WTC11 (cell line): ENCODE measurements around the gene FURIN. TPM values are rescaled to one million over a fixed set of nuclear protein-coding genes. Genes with fewer than 3 reads are reported as not detected.

ENCODE experiments used
- ATAC-seq: fragments of 200-7000 bp; cut with Tn5 transposase; 2 replicates; pipeline ENCODE4 v1.10.0; 2021; ENCODE audit warnings: mild to moderate bottlenecking, moderate library complexity
- CTCF ChIA-PET: fragments of 300-600 bp; sonication (Branson Sonifier 250); formaldehyde crosslinking; loops from one replicate; lab custom pipeline; 2021; ENCODE audit warnings: antibody characterized with exemption; lab: Charles Lee
- POLR2A ChIA-PET: fragments of 350-600 bp; sonication (Branson Sonifier 250); formaldehyde crosslinking; loops from one replicate; lab custom pipeline; 2021; ENCODE audit warnings: antibody characterized with exemption; lab: Charles Lee
- DNase-seq: peaks from one replicate; pipeline ENCODE4 v3.0.0; 2021; ENCODE audit warnings: low spot score
- H3K27ac Mint-ChIP-seq: 2 replicates; pipeline ENCODE4 v1.8.0; 2021; ENCODE audit warnings: mixed read lengths
- H3K27me3 Mint-ChIP-seq: 2 replicates; pipeline ENCODE4 v1.8.0; 2021; ENCODE audit warnings: low read depth, mild to moderate bottlenecking, moderate library complexity, mixed read lengths
- H3K36me3 Mint-ChIP-seq: 2 replicates; pipeline ENCODE4 v1.8.0; 2021; ENCODE audit warnings: mixed read lengths
- H3K4me1 Mint-ChIP-seq: 2 replicates; pipeline ENCODE4 v1.8.0; 2022; ENCODE audit warnings: mixed read lengths
- H3K4me3 Mint-ChIP-seq: 2 replicates; pipeline ENCODE4 v1.8.0; 2021; ENCODE audit warnings: mild to moderate bottlenecking, moderate library complexity, mixed read lengths
- H3K9me3 Mint-ChIP-seq: 2 replicates; pipeline ENCODE4 v1.8.0; 2021; ENCODE audit warnings: mixed read lengths
- ATF1 ChIP-seq: sonication (generic); formaldehyde crosslinking; IDR thresholded peaks from 2 replicates; pipeline ENCODE4 v1.8.1; 2023; ENCODE audit warnings: mild to moderate bottlenecking, moderate library complexity, missing genetic modification reagents
- CBFB ChIP-seq: sonication (generic); formaldehyde crosslinking; IDR thresholded peaks from 2 replicates; pipeline ENCODE4 v1.8.1; 2022; ENCODE audit warnings: mild to moderate bottlenecking, low read depth, missing genetic modification reagents
- CREB1 ChIP-seq: sonication (generic); formaldehyde crosslinking; IDR thresholded peaks from 2 replicates; pipeline ENCODE4 v1.8.0; 2023; ENCODE audit warnings: mild to moderate bottlenecking, missing genetic modification reagents
- ETV6 ChIP-seq: sonication (generic); formaldehyde crosslinking; IDR thresholded peaks from 2 replicates; pipeline ENCODE4 v1.8.1; 2022; ENCODE audit warnings: mild to moderate bottlenecking, missing genetic modification reagents
- GRHL2 ChIP-seq: fragments of 250-450 bp; sonication (Bioruptor Pico); IDR thresholded peaks from 2 replicates; pipeline ENCODE4 v1.8.0; 2022; ENCODE audit warnings: mild to moderate bottlenecking, moderate library complexity; ENCODE audit not compliant: insufficient replicate concordance, severe bottlenecking
- HMGA2 ChIP-seq: fragments of 250-450 bp; sonication (Bioruptor Pico); IDR thresholded peaks from 2 replicates; pipeline ENCODE4 v1.4.0; 2021; ENCODE audit warnings: mild to moderate bottlenecking, moderate library complexity
- KAT7 ChIP-seq: sonication (generic); formaldehyde crosslinking; IDR thresholded peaks from 2 replicates; pipeline ENCODE4 v1.8.1; 2023; ENCODE audit warnings: missing genetic modification reagents, mild to moderate bottlenecking, borderline replicate concordance
- NFE2L1 ChIP-seq: sonication (generic); formaldehyde crosslinking; IDR thresholded peaks from 2 replicates; pipeline ENCODE4 v1.8.1; 2023; ENCODE audit warnings: missing genetic modification reagents
- NR2C2 ChIP-seq: sonication (generic); formaldehyde crosslinking; IDR thresholded peaks from 2 replicates; pipeline ENCODE4 v1.8.0; 2022; ENCODE audit warnings: mild to moderate bottlenecking, missing genetic modification reagents
- NR3C1 ChIP-seq: sonication (generic); formaldehyde crosslinking; conservative IDR thresholded peaks from 2 replicates; pipeline ENCODE4 v1.8.1; 2023; ENCODE audit warnings: low read depth, mild to moderate bottlenecking, missing genetic modification reagents
- OVOL2 ChIP-seq: fragments of 250-450 bp; sonication (Bioruptor Pico); IDR thresholded peaks from 2 replicates; pipeline ENCODE4 v1.9.0; 2021; ENCODE audit warnings: mild to moderate bottlenecking, borderline replicate concordance
- RORB ChIP-seq: fragments of 250-450 bp; sonication (Bioruptor Pico); IDR thresholded peaks from 2 replicates; pipeline ENCODE4 v1.9.0; 2021; ENCODE audit warnings: mild to moderate bottlenecking
- SOX15 ChIP-seq: fragments of 250-450 bp; sonication (Bioruptor Pico); IDR thresholded peaks from 2 replicates; pipeline ENCODE4 v1.9.0; 2021; ENCODE audit warnings: mild to moderate bottlenecking
- TCF7 ChIP-seq: sonication (generic); formaldehyde crosslinking; IDR thresholded peaks from 2 replicates; pipeline ENCODE4 v1.8.0; 2022; ENCODE audit warnings: mild to moderate bottlenecking, low read depth, missing genetic modification reagents, moderate library complexity
- TEAD4 ChIP-seq: sonication (generic); formaldehyde crosslinking; IDR thresholded peaks from 2 replicates; pipeline ENCODE4 v1.8.0; 2022; ENCODE audit warnings: mild to moderate bottlenecking, missing genetic modification reagents
- total RNA-seq: library from RNA; stranded (reverse); gene quantifications from 3 replicates; pipeline ENCODE4 v1.2.3, GENCODE V29; 2021
- TF ChIP-seq, protein P1 (sequence below): sonication (generic); formaldehyde crosslinking; IDR thresholded peaks from 2 replicates; pipeline ENCODE4 v1.8.1; 2023; ENCODE audit warnings: mild to moderate bottlenecking, missing genetic modification reagents, moderate library complexity
- TF ChIP-seq, protein P2 (sequence below): fragments of 250-450 bp; sonication (Bioruptor Pico); IDR thresholded peaks from 2 replicates; pipeline ENCODE4 v1.9.0; 2021; ENCODE audit warnings: moderate library complexity, mild to moderate bottlenecking, inconsistent platforms, borderline replicate concordance
- TF ChIP-seq, protein P3 (sequence below): sonication (generic); formaldehyde crosslinking; IDR thresholded peaks from 2 replicates; pipeline ENCODE4 v1.8.0; 2022; ENCODE audit warnings: mild to moderate bottlenecking, missing genetic modification reagents
- TF ChIP-seq, protein P4 (sequence below): sonication (generic); formaldehyde crosslinking; IDR thresholded peaks from 2 replicates; pipeline ENCODE4 v1.8.0; 2022; ENCODE audit warnings: mild to moderate bottlenecking, missing genetic modification reagents
- TF ChIP-seq, protein P5 (sequence below): sonication (generic); formaldehyde crosslinking; IDR thresholded peaks from 2 replicates; pipeline ENCODE4 v1.8.1; 2023; ENCODE audit warnings: mild to moderate bottlenecking, missing genetic modification reagents
- TF ChIP-seq, protein P6 (sequence below): sonication (generic); formaldehyde crosslinking; IDR thresholded peaks from 2 replicates; pipeline ENCODE4 v1.8.1; 2022; ENCODE audit warnings: mild to moderate bottlenecking, missing genetic modification reagents, moderate library complexity, borderline replicate concordance
- TF ChIP-seq, protein P7 (sequence below): sonication (generic); formaldehyde crosslinking; IDR thresholded peaks from 2 replicates; pipeline ENCODE4 v1.8.1; 2023; ENCODE audit warnings: mild to moderate bottlenecking, missing genetic modification reagents
- TF ChIP-seq, protein P8 (sequence below): sonication (generic); formaldehyde crosslinking; IDR thresholded peaks from 2 replicates; pipeline ENCODE4 v1.8.1; 2023; ENCODE audit warnings: mild to moderate bottlenecking, moderate library complexity, missing genetic modification reagents
- TF ChIP-seq, protein P9 (sequence below): sonication (generic); formaldehyde crosslinking; IDR thresholded peaks from 2 replicates; pipeline ENCODE4 v1.8.0; 2023; ENCODE audit warnings: missing genetic modification reagents

FURIN gene
- total RNA-seq, 1 experiment from 2014 or later = 46.3 TPM

DNA sequence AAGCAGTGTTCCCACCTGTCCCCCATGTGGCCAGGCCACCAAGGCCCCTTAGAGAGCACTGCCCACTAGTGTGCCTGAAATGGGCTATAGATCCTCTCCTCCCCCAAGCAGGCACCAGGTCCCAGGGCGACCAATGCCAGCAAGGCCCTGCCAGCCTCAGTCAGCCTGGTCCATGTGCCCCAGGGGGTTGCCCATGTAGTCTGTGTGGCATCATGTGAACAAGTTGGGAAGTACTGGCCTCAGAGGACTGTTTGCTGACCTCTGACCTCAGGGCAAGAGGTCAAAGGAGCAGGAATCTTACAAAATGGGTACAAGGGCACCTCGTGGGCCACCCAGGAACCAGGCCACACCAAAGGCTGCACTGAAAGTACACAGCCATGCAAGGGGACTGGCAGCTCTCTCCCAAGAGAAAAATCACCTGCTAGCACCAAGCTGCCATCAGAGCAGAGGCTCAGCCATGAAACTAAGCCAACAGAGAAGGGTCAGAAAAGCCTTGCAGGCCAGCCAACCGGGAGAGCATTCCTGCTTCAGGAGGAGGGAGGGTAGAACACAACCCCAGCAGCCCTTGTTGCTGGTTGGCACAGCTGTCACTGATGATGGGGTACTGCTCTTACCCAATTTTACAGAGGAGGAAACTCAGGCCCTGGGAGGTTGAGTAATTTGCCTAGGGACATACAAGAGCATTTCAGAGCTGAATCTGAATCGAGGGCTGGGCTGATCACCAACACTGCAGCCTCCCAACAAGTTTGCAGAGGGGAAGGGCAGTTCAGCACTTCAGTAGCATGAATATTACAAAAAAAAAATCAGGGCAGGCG, 5.2 kb upstream of the FURIN start:
- H3K27ac Mint-ChIP-seq = peak overlapping the region; percentile 25; the same call in 1 of the 2 replicates
- H3K4me1 Mint-ChIP-seq = peaks cover 18% of the 10 kb centered on the region
- ATAC-seq (no peak), DNase-seq (no peak)
- TF ChIP-seq CBFB (no peak), SOX15 (no peak), TEAD4 (CRISPR knock-in tag) (no peak), RORB (no peak), ETV6 (no peak), TCF7 (no peak), OVOL2 (CRISPR knock-in tag) (no peak), GRHL2 (CRISPR knock-in tag) (no peak)
- TF ChIP-seq, protein P1, sequence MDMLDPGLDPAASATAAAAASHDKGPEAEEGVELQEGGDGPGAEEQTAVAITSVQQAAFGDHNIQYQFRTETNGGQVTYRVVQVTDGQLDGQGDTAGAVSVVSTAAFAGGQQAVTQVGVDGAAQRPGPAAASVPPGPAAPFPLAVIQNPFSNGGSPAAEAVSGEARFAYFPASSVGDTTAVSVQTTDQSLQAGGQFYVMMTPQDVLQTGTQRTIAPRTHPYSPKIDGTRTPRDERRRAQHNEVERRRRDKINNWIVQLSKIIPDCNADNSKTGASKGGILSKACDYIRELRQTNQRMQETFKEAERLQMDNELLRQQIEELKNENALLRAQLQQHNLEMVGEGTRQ (CRISPR knock-in tag) = no peak
- TF ChIP-seq, protein P2, sequence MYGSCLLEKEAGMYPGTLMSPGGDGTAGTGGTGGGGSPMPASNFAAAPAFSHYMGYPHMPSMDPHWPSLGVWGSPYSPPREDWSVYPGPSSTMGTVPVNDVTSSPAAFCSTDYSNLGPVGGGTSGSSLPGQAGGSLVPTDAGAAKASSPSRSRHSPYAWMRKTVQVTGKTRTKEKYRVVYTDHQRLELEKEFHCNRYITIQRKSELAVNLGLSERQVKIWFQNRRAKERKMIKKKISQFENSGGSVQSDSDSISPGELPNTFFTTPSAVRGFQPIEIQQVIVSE (CRISPR knock-in tag) = no peak
- TF ChIP-seq, protein P3, sequence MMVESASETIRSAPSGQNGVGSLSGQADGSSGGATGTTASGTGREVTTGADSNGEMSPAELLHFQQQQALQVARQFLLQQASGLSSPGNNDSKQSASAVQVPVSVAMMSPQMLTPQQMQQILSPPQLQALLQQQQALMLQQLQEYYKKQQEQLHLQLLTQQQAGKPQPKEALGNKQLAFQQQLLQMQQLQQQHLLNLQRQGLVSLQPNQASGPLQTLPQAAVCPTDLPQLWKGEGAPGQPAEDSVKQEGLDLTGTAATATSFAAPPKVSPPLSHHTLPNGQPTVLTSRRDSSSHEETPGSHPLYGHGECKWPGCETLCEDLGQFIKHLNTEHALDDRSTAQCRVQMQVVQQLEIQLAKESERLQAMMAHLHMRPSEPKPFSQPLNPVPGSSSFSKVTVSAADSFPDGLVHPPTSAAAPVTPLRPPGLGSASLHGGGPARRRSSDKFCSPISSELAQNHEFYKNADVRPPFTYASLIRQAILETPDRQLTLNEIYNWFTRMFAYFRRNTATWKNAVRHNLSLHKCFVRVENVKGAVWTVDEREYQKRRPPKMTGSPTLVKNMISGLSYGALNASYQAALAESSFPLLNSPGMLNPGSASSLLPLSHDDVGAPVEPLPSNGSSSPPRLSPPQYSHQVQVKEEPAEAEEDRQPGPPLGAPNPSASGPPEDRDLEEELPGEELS (CRISPR knock-in tag) = no peak
- TF ChIP-seq, protein P4, sequence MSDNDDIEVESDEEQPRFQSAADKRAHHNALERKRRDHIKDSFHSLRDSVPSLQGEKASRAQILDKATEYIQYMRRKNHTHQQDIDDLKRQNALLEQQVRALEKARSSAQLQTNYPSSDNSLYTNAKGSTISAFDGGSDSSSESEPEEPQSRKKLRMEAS (CRISPR knock-in tag) = no peak
- TF ChIP-seq, protein P5, sequence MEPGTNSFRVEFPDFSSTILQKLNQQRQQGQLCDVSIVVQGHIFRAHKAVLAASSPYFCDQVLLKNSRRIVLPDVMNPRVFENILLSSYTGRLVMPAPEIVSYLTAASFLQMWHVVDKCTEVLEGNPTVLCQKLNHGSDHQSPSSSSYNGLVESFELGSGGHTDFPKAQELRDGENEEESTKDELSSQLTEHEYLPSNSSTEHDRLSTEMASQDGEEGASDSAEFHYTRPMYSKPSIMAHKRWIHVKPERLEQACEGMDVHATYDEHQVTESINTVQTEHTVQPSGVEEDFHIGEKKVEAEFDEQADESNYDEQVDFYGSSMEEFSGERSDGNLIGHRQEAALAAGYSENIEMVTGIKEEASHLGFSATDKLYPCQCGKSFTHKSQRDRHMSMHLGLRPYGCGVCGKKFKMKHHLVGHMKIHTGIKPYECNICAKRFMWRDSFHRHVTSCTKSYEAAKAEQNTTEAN (CRISPR knock-in tag) = no peak
- TF ChIP-seq, protein P6, sequence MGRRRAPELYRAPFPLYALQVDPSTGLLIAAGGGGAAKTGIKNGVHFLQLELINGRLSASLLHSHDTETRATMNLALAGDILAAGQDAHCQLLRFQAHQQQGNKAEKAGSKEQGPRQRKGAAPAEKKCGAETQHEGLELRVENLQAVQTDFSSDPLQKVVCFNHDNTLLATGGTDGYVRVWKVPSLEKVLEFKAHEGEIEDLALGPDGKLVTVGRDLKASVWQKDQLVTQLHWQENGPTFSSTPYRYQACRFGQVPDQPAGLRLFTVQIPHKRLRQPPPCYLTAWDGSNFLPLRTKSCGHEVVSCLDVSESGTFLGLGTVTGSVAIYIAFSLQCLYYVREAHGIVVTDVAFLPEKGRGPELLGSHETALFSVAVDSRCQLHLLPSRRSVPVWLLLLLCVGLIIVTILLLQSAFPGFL (CRISPR knock-in tag) = no peak
- no peaks in the 10 kb centered on the region for H3K36me3 Mint-ChIP-seq
- CTCF ChIA-PET = interaction anchor here (0.9 to 1.4 kb wide), 4 partner anchors 21 to 215 kb away, joined by 3 to 6 read pairs (median 4); partner anchors contain the start of gene FES
- no peaks in the 10 kb centered on the region for H3K9me3 Mint-ChIP-seq
- POLR2A ChIA-PET = no interaction called here
- no peaks in the 10 kb centered on the region; the same call in 1 of the 2 replicates for H3K27me3 Mint-ChIP-seq
- H3K4me3 Mint-ChIP-seq = no peak overlapping the region

DNA sequence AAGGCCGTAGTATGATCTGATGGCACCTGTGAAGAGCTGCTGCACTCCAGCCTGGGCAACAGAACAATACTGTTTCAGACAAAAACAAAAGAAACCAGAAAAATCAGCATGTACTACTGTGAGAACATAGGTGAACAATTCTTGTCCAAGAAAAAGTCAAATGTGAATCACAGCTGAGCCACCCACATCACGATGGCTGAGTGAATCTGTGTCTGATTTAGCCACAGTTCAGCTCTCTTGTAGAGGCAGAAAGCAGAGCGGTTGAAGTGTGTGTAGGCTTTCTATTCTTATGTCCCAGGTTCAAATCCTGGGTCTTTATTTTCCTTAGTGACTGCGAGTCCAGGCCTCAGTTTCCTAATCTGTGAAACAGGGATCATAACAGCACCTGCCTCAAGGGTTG, 4.4 kb upstream of the FURIN start:
- DNase-seq = no peak
- POLR2A ChIA-PET = no interaction called here
- TF ChIP-seq NR3C1 (CRISPR knock-in tag) (no peak), ETV6 (no peak), ATF1 (no peak), KAT7 (CRISPR knock-in tag) (no peak), NR2C2 (CRISPR knock-in tag) (no peak), NFE2L1 (CRISPR knock-in tag) (no peak), HMGA2 (CRISPR knock-in tag) (no peak), SOX15 (no peak), CREB1 (CRISPR knock-in tag) (no peak)
- TF ChIP-seq, protein P7, sequence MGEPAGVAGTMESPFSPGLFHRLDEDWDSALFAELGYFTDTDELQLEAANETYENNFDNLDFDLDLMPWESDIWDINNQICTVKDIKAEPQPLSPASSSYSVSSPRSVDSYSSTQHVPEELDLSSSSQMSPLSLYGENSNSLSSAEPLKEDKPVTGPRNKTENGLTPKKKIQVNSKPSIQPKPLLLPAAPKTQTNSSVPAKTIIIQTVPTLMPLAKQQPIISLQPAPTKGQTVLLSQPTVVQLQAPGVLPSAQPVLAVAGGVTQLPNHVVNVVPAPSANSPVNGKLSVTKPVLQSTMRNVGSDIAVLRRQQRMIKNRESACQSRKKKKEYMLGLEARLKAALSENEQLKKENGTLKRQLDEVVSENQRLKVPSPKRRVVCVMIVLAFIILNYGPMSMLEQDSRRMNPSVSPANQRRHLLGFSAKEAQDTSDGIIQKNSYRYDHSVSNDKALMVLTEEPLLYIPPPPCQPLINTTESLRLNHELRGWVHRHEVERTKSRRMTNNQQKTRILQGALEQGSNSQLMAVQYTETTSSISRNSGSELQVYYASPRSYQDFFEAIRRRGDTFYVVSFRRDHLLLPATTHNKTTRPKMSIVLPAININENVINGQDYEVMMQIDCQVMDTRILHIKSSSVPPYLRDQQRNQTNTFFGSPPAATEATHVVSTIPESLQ = no peak
- TF ChIP-seq, protein P8, sequence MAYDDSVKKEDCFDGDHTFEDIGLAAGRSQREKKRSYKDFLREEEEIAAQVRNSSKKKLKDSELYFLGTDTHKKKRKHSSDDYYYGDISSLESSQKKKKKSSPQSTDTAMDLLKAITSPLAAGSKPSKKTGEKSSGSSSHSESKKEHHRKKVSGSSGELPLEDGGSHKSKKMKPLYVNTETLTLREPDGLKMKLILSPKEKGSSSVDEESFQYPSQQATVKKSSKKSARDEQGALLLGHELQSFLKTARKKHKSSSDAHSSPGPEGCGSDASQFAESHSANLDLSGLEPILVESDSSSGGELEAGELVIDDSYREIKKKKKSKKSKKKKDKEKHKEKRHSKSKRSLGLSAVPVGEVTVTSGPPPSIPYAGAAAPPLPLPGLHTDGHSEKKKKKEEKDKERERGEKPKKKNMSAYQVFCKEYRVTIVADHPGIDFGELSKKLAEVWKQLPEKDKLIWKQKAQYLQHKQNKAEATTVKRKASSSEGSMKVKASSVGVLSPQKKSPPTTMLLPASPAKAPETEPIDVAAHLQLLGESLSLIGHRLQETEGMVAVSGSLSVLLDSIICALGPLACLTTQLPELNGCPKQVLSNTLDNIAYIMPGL = no peak
- TF ChIP-seq, protein P9, sequence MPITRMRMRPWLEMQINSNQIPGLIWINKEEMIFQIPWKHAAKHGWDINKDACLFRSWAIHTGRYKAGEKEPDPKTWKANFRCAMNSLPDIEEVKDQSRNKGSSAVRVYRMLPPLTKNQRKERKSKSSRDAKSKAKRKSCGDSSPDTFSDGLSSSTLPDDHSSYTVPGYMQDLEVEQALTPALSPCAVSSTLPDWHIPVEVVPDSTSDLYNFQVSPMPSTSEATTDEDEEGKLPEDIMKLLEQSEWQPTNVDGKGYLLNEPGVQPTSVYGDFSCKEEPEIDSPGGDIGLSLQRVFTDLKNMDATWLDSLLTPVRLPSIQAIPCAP (CRISPR knock-in tag) = no peak

More for the DNA sequence above, 4.4 kb upstream of the FURIN start:
- H3K4me3 Mint-ChIP-seq = no peak overlapping the region
- H3K36me3 Mint-ChIP-seq = no peaks in the 10 kb centered on the region
- H3K27me3 Mint-ChIP-seq = no peaks in the 10 kb centered on the region; the same call in 1 of the 2 replicates
- H3K27ac Mint-ChIP-seq = 0 out of 2 replicates have a peak overlapping the region, but pooled peaks have one; percentile 26
- CTCF ChIA-PET = interaction anchor here (0.9 to 1.4 kb wide), 5 partner anchors 20 to 216 kb away, joined by 3 to 6 read pairs (median 3); partner anchors contain the start of genes FES and HDDC3
- ATAC-seq = no peak
- H3K4me1 Mint-ChIP-seq = peaks cover 27% of the 10 kb centered on the region
- H3K9me3 Mint-ChIP-seq = no peaks in the 10 kb centered on the region
